Activated CD4-positive, alpha-beta memory T cell treated with anti-CD3 and anti-CD28 coated beads, Interleukin-2, amount 10 ng/mL, durations not matched to agents 7 days and 5 days (primary cell): Measurements from ENCODE around the gene ACVR1. TPM values are rescaled to one million over a fixed set of nuclear protein-coding genes. Genes with fewer than 3 reads are reported as not detected.
"Not testable (repeated sequence)": the region's sequence is repeated elsewhere in the genome, so short reads cannot be mapped to it uniquely, and the experiment has no call there.

ENCODE experiments used
- CTCF ChIA-PET: fragments of 350-600 bp; sonication (Branson Sonifier 250); formaldehyde crosslinking; loops from one replicate; lab custom pipeline; 2021; ENCODE audit warnings: antibody characterized with exemption, inconsistent platforms; lab: Charles Lee
- POLR2A ChIA-PET: fragments of 350-600 bp; sonication (Branson Sonifier 250); formaldehyde crosslinking; loops from one replicate; lab custom pipeline; 2021; ENCODE audit warnings: antibody characterized with exemption; lab: Charles Lee
- DNase-seq: peaks from one replicate; pipeline ENCODE4 v3.0.0-alpha.2; 2020
- H3K27ac Mint-ChIP-seq: one replicate; pipeline ENCODE4 v1.8.0; 2021; ENCODE audit warnings: mild to moderate bottlenecking, mixed read lengths
- H3K27me3 Mint-ChIP-seq: one replicate; pipeline ENCODE4 v1.8.0; 2021; ENCODE audit warnings: mixed read lengths
- H3K36me3 Mint-ChIP-seq: one replicate; pipeline ENCODE4 v1.8.0; 2021; ENCODE audit warnings: low read depth, mixed read lengths
- H3K4me1 Mint-ChIP-seq: one replicate; pipeline ENCODE4 v1.8.0; 2021; ENCODE audit warnings: mixed read lengths
- H3K4me3 Mint-ChIP-seq: one replicate; pipeline ENCODE4 v1.8.0; 2021; ENCODE audit warnings: mild to moderate bottlenecking, mixed read lengths
- H3K9me3 Mint-ChIP-seq: one replicate; pipeline ENCODE4 v1.8.0; 2021; ENCODE audit warnings: mixed read lengths
- total RNA-seq, 2 experiments: library from RNA; stranded (reverse); gene quantifications; one replicate each; pipeline ENCODE4 v1.2.3, GENCODE V29; 2021

ACVR1 gene
- total RNA-seq, 2 experiments from 2014 or later = 24.2 to 27.6 TPM

- Mint-ChIP-seq H3K27ac (no peak overlapping the region), H3K4me1 (peaks cover 18% of the 10 kb centered on the region), H3K4me3 (no peak overlapping the region), H3K27me3 (no peaks in the 10 kb centered on the region), H3K36me3 (peaks cover 22% of the 10 kb centered on the region), H3K9me3 (peaks cover 3% of the 10 kb centered on the region)
- POLR2A ChIA-PET = no interaction called here
- CTCF ChIA-PET = interaction anchor here (1.1 kb wide), 1 partner anchor 179 kb away, joined by 6 read pairs; no protein-coding TSS in a partner anchor
- DNase-seq = no peak
Observed at GRCh38 chr2:157831573-157832315, 44.4 kb downstream of the ACVR1 start.

- H3K9me3 Mint-ChIP-seq = peaks cover 3% of the 10 kb centered on the region
- DNase-seq = no peak
- no peak overlapping the region for H3K4me3 Mint-ChIP-seq
- H3K27me3 Mint-ChIP-seq = no peaks in the 10 kb centered on the region
- ChIA-PET CTCF (no interaction called here), POLR2A (no interaction called here)
- peaks cover 16% of the 10 kb centered on the region for H3K36me3 Mint-ChIP-seq
- peaks cover 13% of the 10 kb centered on the region for H3K4me1 Mint-ChIP-seq
- no peak overlapping the region for H3K27ac Mint-ChIP-seq
Observed at GRCh38 chr2:157830696-157831570, 45.2 kb downstream of the ACVR1 start.

- Mint-ChIP-seq H3K4me3 (no peak overlapping the region), H3K4me1 (peaks cover 10% of the 10 kb centered on the region)
Observed at GRCh38 chr2:157830266-157830665, 45.9 kb downstream of the ACVR1 start.

GRCh38 chr2:157827377-157827776 lies 48.8 kb downstream of the ACVR1 start:
- DNase-seq = no peak
- CTCF ChIA-PET = no interaction called here
- no peak overlapping the region for H3K27ac Mint-ChIP-seq
- peaks cover 38% of the 10 kb centered on the region for H3K36me3 Mint-ChIP-seq
- no peak overlapping the region for H3K4me3 Mint-ChIP-seq
- H3K27me3 Mint-ChIP-seq = no peaks in the 10 kb centered on the region
- H3K9me3 Mint-ChIP-seq = peaks cover 3% of the 10 kb centered on the region
- POLR2A ChIA-PET = no interaction called here
- H3K4me1 Mint-ChIP-seq = peaks cover 10% of the 10 kb centered on the region

More at GRCh38 chr2:157830266-157830665, 45.9 kb downstream of the ACVR1 start:
- peaks cover 22% of the 10 kb centered on the region for H3K36me3 Mint-ChIP-seq
- POLR2A ChIA-PET = no interaction called here
- CTCF ChIA-PET = no interaction called here
- H3K27ac Mint-ChIP-seq = no peak overlapping the region
- H3K27me3 Mint-ChIP-seq = no peaks in the 10 kb centered on the region
- DNase-seq = no peak
- peaks cover 3% of the 10 kb centered on the region for H3K9me3 Mint-ChIP-seq

GRCh38 chr2:157826644-157827043 lies 49.5 kb downstream of the ACVR1 start:
- POLR2A ChIA-PET = interaction anchor here (0.6 kb wide), 1 partner anchor 753 kb away, joined by 3 read pairs; no protein-coding TSS in a partner anchor
- CTCF ChIA-PET, DNase-seq, H3K9me3 Mint-ChIP-seq, H3K4me3 Mint-ChIP-seq, H3K27ac Mint-ChIP-seq, H3K27me3 Mint-ChIP-seq: not testable (repeated sequence)
- Mint-ChIP-seq H3K4me1 (peaks cover 15% of the 10 kb centered on the region), H3K36me3 (peaks cover 38% of the 10 kb centered on the region)

GRCh38 chr2:157825885-157826284 lies 50.2 kb downstream of the ACVR1 start:
- CTCF ChIA-PET = no interaction called here
- no peak for DNase-seq
- peaks cover 3% of the 10 kb centered on the region for H3K9me3 Mint-ChIP-seq
- peaks cover 11% of the 10 kb centered on the region for H3K4me1 Mint-ChIP-seq
- POLR2A ChIA-PET = interaction anchor here (0.6 to 0.9 kb wide), 2 partner anchors 9 to 754 kb away, joined by 3 to 4 read pairs; no protein-coding TSS in a partner anchor
- H3K27ac Mint-ChIP-seq = no peak overlapping the region
- H3K27me3 Mint-ChIP-seq = no peaks in the 10 kb centered on the region
- peaks cover 34% of the 10 kb centered on the region for H3K36me3 Mint-ChIP-seq
- no peak overlapping the region for H3K4me3 Mint-ChIP-seq

- Mint-ChIP-seq H3K4me3 (no peak overlapping the region), H3K36me3 (peaks cover 32% of the 10 kb centered on the region)
Observed at GRCh38 chr2:157822993-157823392, 53.1 kb downstream of the ACVR1 start.

GRCh38 chr2:157822533-157822932 lies 53.6 kb downstream of the ACVR1 start:
- Mint-ChIP-seq H3K36me3 (peaks cover 34% of the 10 kb centered on the region), H3K9me3 (no peaks in the 10 kb centered on the region), H3K4me1 (peaks cover 6% of the 10 kb centered on the region), H3K27ac (no peak overlapping the region), H3K27me3 (no peaks in the 10 kb centered on the region), H3K4me3 (no peak overlapping the region)
- no peak for DNase-seq
- ChIA-PET CTCF (no interaction called here), POLR2A (no interaction called here)

More at GRCh38 chr2:157822993-157823392, 53.1 kb downstream of the ACVR1 start:
- Mint-ChIP-seq H3K27me3 (no peaks in the 10 kb centered on the region), H3K27ac (no peak overlapping the region), H3K9me3 (no peaks in the 10 kb centered on the region), H3K4me1 (peaks cover 6% of the 10 kb centered on the region)
- POLR2A ChIA-PET = no interaction called here
- DNase-seq = no peak
- CTCF ChIA-PET = no interaction called here

- ChIA-PET POLR2A (interaction anchor here (0.7 kb wide), 1 partner anchor 77 kb away, joined by 3 read pairs; no protein-coding TSS in a partner anchor), CTCF (no interaction called here)
- no peaks in the 10 kb centered on the region for H3K9me3 Mint-ChIP-seq
- H3K27me3 Mint-ChIP-seq = no peaks in the 10 kb centered on the region
- H3K27ac Mint-ChIP-seq = no peak overlapping the region
- peaks cover 6% of the 10 kb centered on the region for H3K4me1 Mint-ChIP-seq
- H3K36me3 Mint-ChIP-seq = peaks cover 44% of the 10 kb centered on the region
- no peak overlapping the region for H3K4me3 Mint-ChIP-seq
- no peak for DNase-seq
Observed at GRCh38 chr2:157821519-157822131, 54.5 kb downstream of the ACVR1 start.

- Mint-ChIP-seq H3K27me3 (no peaks in the 10 kb centered on the region), H3K4me1 (peaks cover 6% of the 10 kb centered on the region), H3K36me3 (peaks cover 44% of the 10 kb centered on the region), H3K9me3 (no peaks in the 10 kb centered on the region), H3K4me3 (no peak overlapping the region), H3K27ac (no peak overlapping the region)
- ChIA-PET CTCF (no interaction called here), POLR2A (no interaction called here)
- DNase-seq = no peak
Observed at GRCh38 chr2:157820193-157820592, 55.9 kb downstream of the ACVR1 start.

GRCh38 chr2:157819761-157820160 lies 56.4 kb downstream of the ACVR1 start:
- Mint-ChIP-seq H3K27ac (no peak overlapping the region), H3K4me1 (peaks cover 6% of the 10 kb centered on the region), H3K27me3 (no peaks in the 10 kb centered on the region), H3K4me3 (no peak overlapping the region), H3K9me3 (no peaks in the 10 kb centered on the region), H3K36me3 (peaks cover 40% of the 10 kb centered on the region)
- POLR2A ChIA-PET = no interaction called here
- CTCF ChIA-PET = no interaction called here
- no peak for DNase-seq

GRCh38 chr2:157818227-157818626 lies 57.9 kb downstream of the ACVR1 start:
- DNase-seq = no peak
- POLR2A ChIA-PET = no interaction called here
- Mint-ChIP-seq H3K4me3 (no peak overlapping the region), H3K9me3 (no peaks in the 10 kb centered on the region), H3K4me1 (peaks cover 6% of the 10 kb centered on the region), H3K27me3 (no peaks in the 10 kb centered on the region), H3K36me3 (peaks cover 38% of the 10 kb centered on the region), H3K27ac (no peak overlapping the region)
- CTCF ChIA-PET = no interaction called here

GRCh38 chr2:157815421-157815820 lies 60.7 kb downstream of the ACVR1 start:
- H3K27me3 Mint-ChIP-seq = no peaks in the 10 kb centered on the region
- no peak for DNase-seq
- peaks cover 47% of the 10 kb centered on the region for H3K36me3 Mint-ChIP-seq
- POLR2A ChIA-PET = no interaction called here
- H3K4me1 Mint-ChIP-seq = peaks cover 6% of the 10 kb centered on the region
- CTCF ChIA-PET = no interaction called here
- H3K27ac Mint-ChIP-seq = no peak overlapping the region
- no peaks in the 10 kb centered on the region for H3K9me3 Mint-ChIP-seq
- H3K4me3 Mint-ChIP-seq = no peak overlapping the region
